ENCODE data around the gene FCRL6. TPM values are rescaled to one million over a fixed set of nuclear protein-coding genes. Genes with fewer than 3 reads are reported as not detected.

Gene FCRL6
- total and polyA plus RNA-seq, 2 donors (not counting 3 experiments of a cell fraction or from before 2014, with no cell fraction given) = 0.06 TPM; not detected in 1

DNA sequence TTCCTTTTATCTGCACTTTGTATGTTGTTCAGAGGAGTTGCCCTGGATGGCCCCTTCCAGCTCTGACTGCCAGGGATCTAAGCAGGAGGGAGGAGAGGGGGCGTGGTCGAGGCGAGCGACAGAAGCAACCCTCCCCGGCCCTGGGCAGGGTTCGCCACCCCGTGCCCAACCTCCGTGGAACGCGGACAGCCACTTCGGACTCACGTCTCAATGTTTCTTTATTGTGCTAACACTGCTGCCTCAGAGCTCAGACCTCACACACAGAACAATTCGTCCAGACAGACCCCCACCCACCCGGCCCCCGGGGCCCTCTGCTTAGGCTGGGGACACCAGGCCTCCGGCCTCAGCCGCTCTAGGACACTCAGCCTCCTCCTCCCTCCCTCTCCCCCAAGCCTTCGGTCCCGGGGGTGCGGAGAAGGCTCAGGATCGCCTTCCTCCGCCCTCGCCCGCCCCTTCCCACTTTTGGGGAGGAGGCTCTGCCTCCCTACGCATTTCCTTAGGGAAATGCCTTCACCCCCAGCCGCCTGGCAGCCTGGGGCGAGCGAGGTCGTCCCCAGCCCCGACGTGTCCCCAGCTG, 52.0 kb downstream of the FCRL6 start:
- peak overlapping the region; percentile 71 for H3K9ac ChIP-seq (replicated peaks; ENCODE audit: extremely low read depth, insufficient read depth, low read length)
- BruUV-seq (replicated peaks) = no TSS peak
- intact Hi-C loops (cut with micrococcal nuclease) = loop anchor here (1.0 to 2.0 kb wide), 3 partner anchors 29 to 55 kb away; no protein-coding TSS in a partner anchor
- CTCF ChIA-PET = interaction anchor here (0.7 to 5.9 kb wide), 6 partner anchors 14 to 153 kb away, joined by 3 to 32 read pairs (median 6); no protein-coding TSS in a partner anchor
- no peak overlapping the region for H3K27ac ChIP-seq (ENCODE audit: insufficient read depth, low read depth, low read length)
- no peaks in the 10 kb centered on the region for H3K9me1 ChIP-seq (replicated peaks; ENCODE audit: control insufficient read depth, extremely low read depth, insufficient read depth, low read length)
- dilution Hi-C loops (cut with MboI; ENCODE audit: extremely low pct_ligation_motif_present, low sequenced_read_pairs) = no loop called here
- DNase-seq (ENCODE audit: low read depth, low spot score) (no peak), FAIRE-seq (peak; percentile 64)
- H3K4me3 ChIP-seq (replicated peaks in 1 of 3; ENCODE audit: insufficient read depth in 1 of 3, low read depth in 1 of 3, low read length in 3 of 3) = peak overlapping the region; percentile 54 to 60 (median 57)
- peak overlapping the region; percentile 98 for H2AFZ ChIP-seq (ENCODE audit: low read depth, low read length)
- TF ChIP-seq JUN (IDR thresholded peaks at IDR 0.05; ENCODE audit: borderline replicate concordance, insufficient read depth, insufficient read length, low read depth) (no peak), POLR2A (IDR thresholded peaks at IDR 0.05; ENCODE audit: low read depth, low read length) (no peak), POLR2AphosphoS5 (IDR thresholded peaks at IDR 0.05; ENCODE audit: insufficient read depth, low read depth, low read length) (no peak), FOS (IDR thresholded peaks at IDR 0.05; ENCODE audit: borderline replicate concordance, insufficient read depth, low read length) (no peak), MAX (IDR thresholded peaks at IDR 0.05; ENCODE audit: insufficient read depth, insufficient read length) (no peak), MYC (IDR thresholded peaks at IDR 0.05; ENCODE audit: low read depth, low read length) (no peak), GATA2 (IDR thresholded peaks at IDR 0.05; ENCODE audit: insufficient read depth, insufficient read length, low read depth, low read length) (no peak), EZH2 (IDR thresholded peaks at IDR 0.05; ENCODE audit: borderline replicate concordance, low read depth, low read length, severe bottlenecking) (no peak)
- TF ChIP-seq, protein P1, sequence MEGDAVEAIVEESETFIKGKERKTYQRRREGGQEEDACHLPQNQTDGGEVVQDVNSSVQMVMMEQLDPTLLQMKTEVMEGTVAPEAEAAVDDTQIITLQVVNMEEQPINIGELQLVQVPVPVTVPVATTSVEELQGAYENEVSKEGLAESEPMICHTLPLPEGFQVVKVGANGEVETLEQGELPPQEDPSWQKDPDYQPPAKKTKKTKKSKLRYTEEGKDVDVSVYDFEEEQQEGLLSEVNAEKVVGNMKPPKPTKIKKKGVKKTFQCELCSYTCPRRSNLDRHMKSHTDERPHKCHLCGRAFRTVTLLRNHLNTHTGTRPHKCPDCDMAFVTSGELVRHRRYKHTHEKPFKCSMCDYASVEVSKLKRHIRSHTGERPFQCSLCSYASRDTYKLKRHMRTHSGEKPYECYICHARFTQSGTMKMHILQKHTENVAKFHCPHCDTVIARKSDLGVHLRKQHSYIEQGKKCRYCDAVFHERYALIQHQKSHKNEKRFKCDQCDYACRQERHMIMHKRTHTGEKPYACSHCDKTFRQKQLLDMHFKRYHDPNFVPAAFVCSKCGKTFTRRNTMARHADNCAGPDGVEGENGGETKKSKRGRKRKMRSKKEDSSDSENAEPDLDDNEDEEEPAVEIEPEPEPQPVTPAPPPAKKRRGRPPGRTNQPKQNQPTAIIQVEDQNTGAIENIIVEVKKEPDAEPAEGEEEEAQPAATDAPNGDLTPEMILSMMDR (IDR thresholded peaks at IDR 0.05; ENCODE audit: extremely low read depth in 1 of 2, insufficient read depth in 1 of 2, low read depth in 1 of 2, low read length in 2 of 2) = no peak
- H3K27me3 ChIP-seq (ENCODE audit: control insufficient read depth in 2 of 2, insufficient read depth in 2 of 2, low read length in 2 of 2) = no peaks in the 10 kb centered on the region
- H3K4me2 ChIP-seq (ENCODE audit: insufficient read depth, low read length) = peak overlapping the region; percentile 85
- no peaks in the 10 kb centered on the region for H4K20me1 ChIP-seq (replicated peaks; ENCODE audit: control insufficient read depth, extremely low read depth, insufficient read depth, low read length)
- H3K4me1 ChIP-seq (ENCODE audit: control insufficient read depth, extremely low read depth, insufficient read depth, low read length) = peaks cover 18% of the 10 kb centered on the region
- H3K9me3 ChIP-seq (replicated peaks; ENCODE audit: control insufficient read depth, insufficient read depth, low read length) = no peaks in the 10 kb centered on the region
- H3K36me3 ChIP-seq (ENCODE audit: control insufficient read depth in 2 of 2, extremely low read depth in 1 of 2, insufficient read depth in 2 of 2, low read length in 2 of 2) = no peaks in the 10 kb centered on the region
- H3K79me2 ChIP-seq (ENCODE audit: control insufficient read depth, insufficient read depth, low read length) = no peaks in the 10 kb centered on the region
- POLR2A ChIA-PET = interaction anchor here (0.8 kb wide), 1 partner anchor 36 kb away, joined by 3 read pairs; no protein-coding TSS in a partner anchor
